GM12874 (cell line): ENCODE results near the gene DDX4.

Experiments
- TF ChIP-seq, protein P1 (sequence below): IDR thresholded peaks from 2 replicates; pipeline ENCODE4 v1.5.1; 2011; ENCODE audit warnings: low read depth, mild to moderate bottlenecking, control low read depth, low read length, moderate library complexity; ENCODE audit not compliant: insufficient read depth

The DDX4 gene

GRCh38 chr5:55836191-55836590, 98.3 kb downstream of the DDX4 start:
- TF ChIP-seq, protein P1, sequence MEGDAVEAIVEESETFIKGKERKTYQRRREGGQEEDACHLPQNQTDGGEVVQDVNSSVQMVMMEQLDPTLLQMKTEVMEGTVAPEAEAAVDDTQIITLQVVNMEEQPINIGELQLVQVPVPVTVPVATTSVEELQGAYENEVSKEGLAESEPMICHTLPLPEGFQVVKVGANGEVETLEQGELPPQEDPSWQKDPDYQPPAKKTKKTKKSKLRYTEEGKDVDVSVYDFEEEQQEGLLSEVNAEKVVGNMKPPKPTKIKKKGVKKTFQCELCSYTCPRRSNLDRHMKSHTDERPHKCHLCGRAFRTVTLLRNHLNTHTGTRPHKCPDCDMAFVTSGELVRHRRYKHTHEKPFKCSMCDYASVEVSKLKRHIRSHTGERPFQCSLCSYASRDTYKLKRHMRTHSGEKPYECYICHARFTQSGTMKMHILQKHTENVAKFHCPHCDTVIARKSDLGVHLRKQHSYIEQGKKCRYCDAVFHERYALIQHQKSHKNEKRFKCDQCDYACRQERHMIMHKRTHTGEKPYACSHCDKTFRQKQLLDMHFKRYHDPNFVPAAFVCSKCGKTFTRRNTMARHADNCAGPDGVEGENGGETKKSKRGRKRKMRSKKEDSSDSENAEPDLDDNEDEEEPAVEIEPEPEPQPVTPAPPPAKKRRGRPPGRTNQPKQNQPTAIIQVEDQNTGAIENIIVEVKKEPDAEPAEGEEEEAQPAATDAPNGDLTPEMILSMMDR: no peak

GRCh38 chr5:55841976-55842375, 104.1 kb downstream of the DDX4 start:
- TF ChIP-seq, protein P1: no peak

DNA sequence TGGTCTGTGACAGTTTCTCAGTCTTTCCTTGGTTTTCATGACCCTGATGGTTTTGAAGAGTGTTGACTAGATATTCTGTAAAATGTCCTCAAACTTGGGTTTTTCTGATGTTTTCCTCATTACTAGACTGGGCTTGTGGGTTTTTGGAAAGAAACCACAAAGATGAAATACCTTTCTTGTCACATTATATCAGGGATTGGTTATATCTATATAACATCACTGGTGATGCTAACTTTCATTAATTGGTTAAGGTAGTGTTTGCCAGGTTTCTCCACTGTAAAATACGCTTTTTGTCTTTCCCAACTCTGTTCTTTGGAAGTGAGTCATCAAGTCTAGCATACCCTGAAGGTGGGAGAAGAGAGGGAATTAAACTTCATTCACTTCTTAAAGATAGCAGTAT, 110.0 kb downstream of the DDX4 start:
- TF ChIP-seq, protein P1: no peak

DNA sequence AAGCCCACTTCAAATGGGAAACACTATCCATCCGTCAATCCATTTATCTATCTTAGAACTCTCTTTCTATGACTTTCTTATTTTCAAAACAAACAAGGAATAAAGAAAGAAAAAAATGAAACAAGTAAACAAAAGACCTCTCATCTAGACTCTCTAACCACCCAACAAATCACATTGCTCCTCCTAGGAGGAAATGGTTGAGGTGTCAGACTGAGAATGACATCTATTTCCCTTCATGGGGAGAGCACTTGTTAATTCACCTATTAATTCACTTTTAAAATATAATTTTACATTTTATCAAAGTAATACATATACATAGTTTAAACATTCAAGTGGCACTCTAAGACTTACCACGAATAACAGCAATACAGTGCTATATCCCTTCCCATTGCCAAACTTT, 110.9 kb downstream of the DDX4 start:
- TF ChIP-seq, protein P1: no peak

DNA sequence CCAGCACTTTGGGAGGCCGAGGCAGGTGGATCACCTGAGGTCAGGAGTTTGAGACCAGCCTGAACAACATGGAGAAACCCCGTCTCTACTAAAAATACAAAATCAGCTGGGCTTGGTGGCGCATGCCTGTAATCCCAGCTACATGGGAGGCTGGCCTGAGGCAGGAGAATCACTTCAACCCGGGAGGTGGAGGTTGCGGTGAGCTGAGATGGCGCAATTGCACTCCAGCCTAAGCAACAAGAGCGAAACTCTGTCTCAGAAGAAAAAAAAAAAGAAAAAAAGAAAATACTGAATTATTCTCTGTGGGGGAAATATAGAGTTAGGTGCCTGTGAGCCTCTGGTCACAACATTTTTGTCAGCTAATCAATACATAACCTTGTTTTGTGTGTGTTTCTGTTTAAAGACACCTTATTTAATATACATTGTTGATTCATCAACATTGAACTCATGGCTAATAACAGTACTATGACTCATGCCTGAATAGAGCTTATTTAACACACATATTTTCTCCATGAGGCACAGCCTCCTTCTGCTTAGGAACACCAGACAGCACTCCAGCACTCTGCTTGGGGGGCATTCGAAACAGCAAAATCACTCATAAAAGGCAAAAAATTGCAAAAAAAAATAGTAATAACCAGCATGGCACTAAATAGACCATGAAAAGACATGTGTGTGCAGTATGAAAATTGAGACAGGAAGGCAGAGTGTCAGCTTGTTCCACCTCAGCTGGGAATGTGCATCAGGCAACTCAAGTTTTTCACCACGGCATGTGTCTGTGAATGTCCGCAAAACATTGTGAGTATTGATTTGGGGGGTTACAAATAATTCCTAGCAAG, 113.2 kb downstream of the DDX4 start, which contains the start of gene IL31RA:
IL31RA (plus strand) TSS at position 519 of the 836 bp plus-strand sequence; CDS start at position 733, 214 bp downstream.
- TF ChIP-seq, protein P1: no peak

DNA sequence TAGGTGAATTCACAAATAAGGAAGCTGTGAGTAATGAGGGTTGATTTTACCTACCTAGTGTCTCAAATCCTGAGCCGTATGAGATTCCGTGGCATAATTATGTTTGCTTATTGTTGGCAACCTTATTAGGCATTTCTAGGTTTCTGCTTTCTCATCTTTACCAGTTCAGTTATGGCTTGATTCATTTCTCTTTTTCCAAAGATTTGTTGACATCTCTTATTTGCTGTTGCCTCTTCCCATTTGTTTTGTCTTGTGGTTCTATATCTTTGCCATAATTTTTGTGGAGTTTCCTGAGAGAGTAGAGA, 113.8 kb downstream of the DDX4 start:
- TF ChIP-seq, protein P1: no peak

DNA sequence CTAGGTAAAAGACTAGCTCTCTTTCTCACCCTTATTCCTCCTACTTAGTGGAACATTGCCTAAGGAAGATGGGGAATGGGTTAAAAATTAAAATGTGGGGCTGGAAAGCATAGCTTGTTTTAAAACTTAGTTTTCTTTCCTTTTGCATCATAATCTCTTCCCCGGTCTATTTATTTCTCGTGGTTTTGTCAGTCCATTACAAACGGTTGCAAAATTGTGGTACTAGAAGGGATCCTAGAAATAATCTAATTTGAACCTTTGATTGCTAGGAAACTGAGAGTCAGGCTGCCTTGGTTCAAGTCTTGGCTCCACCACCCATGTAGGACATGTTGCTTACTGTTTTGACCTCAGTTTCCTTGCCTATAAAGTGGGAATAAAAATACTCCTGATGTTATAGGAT, 114.6 kb downstream of the DDX4 start:
- TF ChIP-seq, protein P1: no peak
